GM21515 (cell line): Measurements from ENCODE around the gene HLCS.
"Not testable (repeated sequence)": the region's sequence is repeated elsewhere in the genome, so short reads cannot be mapped to it uniquely, and the experiment has no call there.

ENCODE experiments used
- ATAC-seq: cut with Tn5 transposase; IDR thresholded peaks from one replicate; pipeline ENCODE4 v1.9.1; 2021; ENCODE audit not compliant: unreplicated experiment

HLCS gene

GRCh38 chr21:36966066-36966820, at the start of gene HLCS:
Gene HLCS, minus strand, starts transcription at chr21:36966669. Its CDS starts 31 bp downstream, at chr21:36966638.
- ATAC-seq: peak; percentile 76

- peak; percentile 73 for ATAC-seq
These were observed 43.4 kb upstream of the HLCS start for GRCh38 chr21:37009740-37010341.

GRCh38 chr21:37008724-37009123, 42.3 kb upstream of the HLCS start:
- ATAC-seq: no peak

DNA sequence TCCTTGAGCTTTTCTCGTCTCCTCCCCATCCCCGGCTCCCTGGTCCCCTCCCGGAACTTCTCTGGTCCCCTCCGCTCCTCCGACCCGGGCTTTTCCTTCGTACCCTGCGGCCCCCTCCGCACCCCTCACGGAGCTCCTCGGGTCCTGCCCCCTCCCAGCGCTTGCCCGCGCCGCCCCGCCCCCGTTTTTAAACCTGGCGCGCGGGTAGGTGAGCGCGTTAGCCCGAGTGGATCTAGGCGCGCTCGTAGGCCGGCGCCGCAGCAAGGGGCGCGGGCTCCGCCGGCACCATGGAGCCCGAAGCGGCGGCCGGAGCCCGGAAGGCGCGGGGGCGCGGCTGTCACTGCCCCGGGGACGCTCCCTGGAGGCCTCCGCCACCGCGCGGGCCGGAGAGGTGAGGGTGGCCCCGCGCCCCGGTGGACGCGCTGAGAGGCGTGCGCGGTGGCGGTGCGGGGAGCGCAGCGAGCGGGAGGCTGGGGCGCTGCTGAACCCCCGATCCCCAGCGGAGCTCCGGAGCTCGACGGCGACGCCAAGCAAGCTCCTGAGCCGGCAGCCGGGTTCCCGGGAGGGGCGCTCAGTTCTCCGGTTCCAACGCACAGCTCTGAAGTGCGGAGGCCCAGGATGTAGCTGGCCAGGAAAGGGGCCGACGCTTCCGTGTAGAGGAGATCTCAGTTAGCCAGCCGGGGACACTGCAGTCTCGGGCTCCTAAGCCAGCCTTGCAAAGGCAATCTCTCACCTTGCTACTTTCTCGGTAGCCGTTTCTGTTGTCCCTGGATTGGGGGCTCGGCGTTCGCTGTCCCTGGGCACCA, 40.2 kb upstream of the HLCS start, which contains the start of gene RIPPLY3:
Gene RIPPLY3, plus strand, starts transcription at position 217 of the 806 bp plus-strand sequence. Its CDS starts 71 bp downstream, at position 288.
- no peak for ATAC-seq

- ATAC-seq: no peak
These were observed 39.3 kb upstream of the HLCS start for GRCh38 chr21:37005548-37006485.

- ATAC-seq: not testable (repeated sequence)
These were observed 37.4 kb upstream of the HLCS start for GRCh38 chr21:37003917-37004316.

GRCh38 chr21:37002851-37003250, 36.4 kb upstream of the HLCS start:
- not testable (repeated sequence) for ATAC-seq

DNA sequence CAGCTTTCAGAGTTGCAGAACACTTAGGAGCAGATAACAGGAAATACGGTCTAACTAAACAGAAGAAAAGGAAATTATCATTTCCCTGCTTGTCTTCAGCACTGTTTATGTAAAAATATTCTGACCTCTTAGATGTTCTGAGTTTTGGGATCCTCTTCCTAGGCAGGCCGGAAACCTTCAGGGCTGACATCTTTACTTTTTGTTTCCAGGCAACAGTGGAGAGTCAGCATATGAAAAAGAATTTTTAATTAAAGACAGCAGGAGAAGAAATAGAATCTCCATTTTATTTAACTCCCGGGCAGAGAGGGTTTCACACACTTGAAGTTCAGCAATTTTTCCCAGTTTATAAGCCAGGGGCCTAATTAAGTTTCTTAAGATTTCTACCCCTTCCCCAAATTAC, 35.0 kb upstream of the HLCS start:
- no peak for ATAC-seq

DNA sequence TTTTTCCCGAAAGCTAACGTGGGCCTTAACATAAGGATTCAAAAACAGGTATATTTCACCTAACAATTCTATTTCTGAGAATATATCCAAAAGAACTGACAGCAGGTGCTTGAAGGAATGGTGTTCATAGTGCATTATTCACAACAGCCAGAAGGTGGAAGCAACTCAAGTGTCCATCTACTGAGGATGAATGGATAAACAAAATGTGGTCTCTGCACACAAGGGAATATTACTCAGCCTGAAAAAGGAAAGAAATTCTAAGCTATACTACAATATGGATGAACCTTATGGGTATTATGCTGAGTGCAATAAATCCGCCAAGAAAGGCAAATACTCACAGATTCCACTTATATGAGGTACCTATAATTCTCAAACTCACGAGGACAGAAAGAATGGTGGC, 33.9 kb upstream of the HLCS start:
- no peak for ATAC-seq

DNA sequence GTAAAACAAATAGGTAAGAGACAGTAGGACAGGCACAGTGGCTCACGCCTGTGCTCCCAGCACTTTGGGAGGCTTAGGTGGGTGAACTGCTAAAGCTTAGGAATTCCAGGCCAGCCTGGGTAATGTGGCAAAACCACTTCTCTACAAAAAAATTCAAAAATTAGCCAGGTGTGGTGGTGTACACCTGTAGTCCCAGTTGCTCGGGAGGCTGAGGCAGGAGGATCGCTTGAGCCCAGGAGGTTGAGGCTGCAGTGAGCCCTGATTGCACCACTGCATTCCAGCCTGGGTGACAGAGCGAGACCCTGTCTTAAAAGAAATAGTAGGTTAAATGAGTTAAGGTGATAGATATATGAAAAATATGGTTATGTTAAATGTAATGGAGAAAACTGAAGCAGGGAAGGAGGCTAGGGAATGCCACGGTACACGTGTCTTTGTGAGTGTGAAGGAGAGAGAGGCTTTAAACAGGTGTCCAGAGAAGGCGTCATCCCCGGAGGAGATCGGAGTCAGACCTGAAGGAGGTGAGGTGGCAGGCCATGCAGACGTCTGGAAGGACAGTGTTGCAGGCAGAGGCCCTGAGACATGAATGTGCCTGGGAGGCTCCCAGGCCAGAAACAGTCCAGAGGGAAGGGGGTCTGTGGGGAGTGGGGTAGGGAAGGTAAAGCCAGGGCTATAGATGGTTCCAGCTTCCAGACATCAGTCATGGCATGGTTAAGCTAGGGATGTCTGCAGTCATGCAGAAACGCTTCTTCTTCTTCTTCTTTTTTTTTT, 32.8 kb upstream of the HLCS start:
- ATAC-seq: no peak

DNA sequence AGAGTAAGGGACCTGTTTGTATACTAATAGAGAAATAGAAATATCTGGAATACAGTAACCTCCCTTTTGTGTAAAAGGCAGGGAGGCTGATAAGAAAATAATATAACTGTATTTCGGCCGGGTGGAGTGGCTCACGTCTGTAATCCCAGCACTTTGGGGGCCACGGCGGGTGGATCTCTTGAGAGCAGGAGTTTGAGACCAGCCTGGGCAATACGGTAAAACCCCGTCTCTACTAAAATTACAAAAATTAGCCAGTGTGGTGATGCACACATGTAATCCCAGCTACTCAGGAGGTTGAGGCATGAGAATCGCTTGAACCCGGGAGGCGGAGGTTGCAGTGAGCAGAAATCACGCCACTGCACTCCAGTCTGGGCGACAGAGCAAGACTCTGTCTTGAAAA, 28.8 kb upstream of the HLCS start:
- not testable (repeated sequence) for ATAC-seq

- no peak for ATAC-seq
These were observed 28.2 kb upstream of the HLCS start for GRCh38 chr21:36994501-36995158.

GRCh38 chr21:36992671-36993070, 26.2 kb upstream of the HLCS start:
- ATAC-seq: no peak

GRCh38 chr21:36990508-36991205, 24.2 kb upstream of the HLCS start:
- ATAC-seq: no peak

DNA sequence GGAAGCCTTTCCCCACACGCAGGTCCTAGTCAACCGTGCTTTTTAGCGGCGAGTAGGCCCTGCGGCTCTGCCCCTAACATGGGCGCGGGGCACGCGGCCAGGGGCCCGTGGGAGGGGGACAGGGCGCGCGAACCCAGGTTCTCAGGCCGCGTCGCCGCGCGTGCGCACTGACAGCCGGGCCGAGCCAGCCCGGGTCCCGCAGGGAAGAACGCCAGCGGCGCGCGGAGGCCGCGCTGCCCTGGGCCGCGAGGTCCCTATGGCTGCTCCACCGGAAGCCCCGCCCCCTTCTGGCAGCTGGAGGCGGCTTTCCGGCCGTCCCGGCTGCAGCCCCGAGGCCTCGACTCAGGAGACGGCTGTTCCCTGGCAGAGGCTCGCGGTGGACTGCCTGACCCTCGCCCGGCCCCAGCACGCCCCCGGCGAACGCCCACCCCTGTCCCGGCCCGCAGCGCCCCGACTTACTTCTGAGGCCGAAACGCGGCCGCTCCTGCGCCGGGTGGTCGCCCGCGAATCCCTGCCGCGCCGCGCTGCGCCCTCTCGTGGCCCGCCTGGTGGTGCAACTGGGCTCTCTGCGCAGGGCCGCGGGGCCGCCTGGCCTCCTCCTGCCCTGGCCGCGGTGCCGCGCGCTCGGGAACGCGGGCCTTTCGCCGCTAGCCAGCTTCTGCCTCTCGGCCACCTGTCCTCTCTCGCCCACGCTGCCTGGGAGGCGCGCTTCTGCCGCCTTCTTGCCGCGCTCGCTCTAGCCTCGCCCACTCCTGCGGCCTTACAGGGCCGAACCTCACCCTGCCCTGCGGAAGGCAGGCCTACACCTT, 23.4 kb upstream of the HLCS start:
- ATAC-seq: peak; percentile 89

- not testable (repeated sequence) for ATAC-seq
These were observed 22.8 kb upstream of the HLCS start for GRCh38 chr21:36989199-36989698.

- ATAC-seq: no peak
These were observed 22.1 kb upstream of the HLCS start for GRCh38 chr21:36988536-36988935.

DNA sequence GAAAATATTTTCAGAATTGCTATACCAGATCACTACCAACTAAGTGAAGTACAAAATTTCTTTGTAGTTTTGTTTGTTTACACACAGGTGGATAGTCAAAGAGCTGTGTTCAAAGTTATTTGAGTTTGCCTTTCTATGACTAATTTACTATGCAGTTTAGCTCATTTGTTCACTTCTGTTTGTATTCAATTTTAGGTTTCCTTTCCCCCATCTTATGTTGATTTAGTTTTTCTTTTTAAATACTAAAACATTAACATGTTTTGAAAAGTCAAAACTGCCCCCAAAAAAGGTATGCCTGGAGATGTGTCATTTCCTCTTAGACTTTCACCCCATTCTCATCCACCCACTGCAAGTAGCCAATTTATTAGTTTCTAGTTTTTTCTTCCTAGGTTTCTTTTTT, 21.4 kb upstream of the HLCS start:
- ATAC-seq: no peak
